RWPE1 (cell line): ENCODE measurements around the gene PARD6G.

Experiments
- CTCF ChIA-PET: fragments of 350-600 bp; sonication (Branson Sonifier 250); formaldehyde crosslinking; extraction: SDS; loops from one replicate; lab custom pipeline; 2021; lab: Yijun Ruan, JAX
- POLR2A ChIA-PET: fragments of 400-600 bp; formaldehyde crosslinking; extraction: SDS; loops from one replicate; lab custom pipeline; 2020; ENCODE audit warnings: antibody characterized with exemption; ENCODE audit not compliant: low non-redundant PET; lab: Yijun Ruan, JAX
- DNase-seq: peaks from one replicate; pipeline ENCODE4 v3.0.0; 2012; ENCODE audit warnings: low spot score
- H3K27ac ChIP-seq: fragments of 450-650 bp; 2 replicates; pipeline ENCODE4 v1.5.1; 2017
- TF ChIP-seq, protein P1 (sequence below): fragments of 450-650 bp; conservative IDR thresholded peaks from 2 replicates; pipeline ENCODE4 v1.5.1; 2017; ENCODE audit warnings: low read depth, mild to moderate bottlenecking

The PARD6G gene

DNA sequence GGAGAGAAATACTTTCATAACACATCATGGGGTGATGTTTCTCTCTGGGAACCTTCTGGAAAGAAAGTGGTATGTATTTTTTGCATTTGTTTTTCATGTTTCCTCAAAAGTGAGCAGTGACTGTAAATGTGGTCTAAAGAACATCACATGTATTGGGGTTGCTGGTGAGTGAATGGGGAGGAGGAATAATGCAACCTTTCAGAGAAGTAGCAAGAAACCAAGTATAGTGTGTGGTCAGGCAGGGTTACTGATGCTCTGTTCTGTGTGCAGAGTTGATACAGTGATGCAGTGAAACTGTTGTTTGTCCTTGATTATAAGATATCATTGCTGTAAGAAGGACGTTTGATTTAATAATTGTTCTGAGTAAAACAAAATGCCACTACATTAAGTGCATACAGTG, 114.2 kb downstream of the PARD6G start:
- POLR2A ChIA-PET: no interaction called here
- H3K27ac ChIP-seq: no peak overlapping the region
- CTCF ChIA-PET: no interaction called here
- TF ChIP-seq, protein P1, sequence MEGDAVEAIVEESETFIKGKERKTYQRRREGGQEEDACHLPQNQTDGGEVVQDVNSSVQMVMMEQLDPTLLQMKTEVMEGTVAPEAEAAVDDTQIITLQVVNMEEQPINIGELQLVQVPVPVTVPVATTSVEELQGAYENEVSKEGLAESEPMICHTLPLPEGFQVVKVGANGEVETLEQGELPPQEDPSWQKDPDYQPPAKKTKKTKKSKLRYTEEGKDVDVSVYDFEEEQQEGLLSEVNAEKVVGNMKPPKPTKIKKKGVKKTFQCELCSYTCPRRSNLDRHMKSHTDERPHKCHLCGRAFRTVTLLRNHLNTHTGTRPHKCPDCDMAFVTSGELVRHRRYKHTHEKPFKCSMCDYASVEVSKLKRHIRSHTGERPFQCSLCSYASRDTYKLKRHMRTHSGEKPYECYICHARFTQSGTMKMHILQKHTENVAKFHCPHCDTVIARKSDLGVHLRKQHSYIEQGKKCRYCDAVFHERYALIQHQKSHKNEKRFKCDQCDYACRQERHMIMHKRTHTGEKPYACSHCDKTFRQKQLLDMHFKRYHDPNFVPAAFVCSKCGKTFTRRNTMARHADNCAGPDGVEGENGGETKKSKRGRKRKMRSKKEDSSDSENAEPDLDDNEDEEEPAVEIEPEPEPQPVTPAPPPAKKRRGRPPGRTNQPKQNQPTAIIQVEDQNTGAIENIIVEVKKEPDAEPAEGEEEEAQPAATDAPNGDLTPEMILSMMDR: no peak
- DNase-seq: no peak

DNA sequence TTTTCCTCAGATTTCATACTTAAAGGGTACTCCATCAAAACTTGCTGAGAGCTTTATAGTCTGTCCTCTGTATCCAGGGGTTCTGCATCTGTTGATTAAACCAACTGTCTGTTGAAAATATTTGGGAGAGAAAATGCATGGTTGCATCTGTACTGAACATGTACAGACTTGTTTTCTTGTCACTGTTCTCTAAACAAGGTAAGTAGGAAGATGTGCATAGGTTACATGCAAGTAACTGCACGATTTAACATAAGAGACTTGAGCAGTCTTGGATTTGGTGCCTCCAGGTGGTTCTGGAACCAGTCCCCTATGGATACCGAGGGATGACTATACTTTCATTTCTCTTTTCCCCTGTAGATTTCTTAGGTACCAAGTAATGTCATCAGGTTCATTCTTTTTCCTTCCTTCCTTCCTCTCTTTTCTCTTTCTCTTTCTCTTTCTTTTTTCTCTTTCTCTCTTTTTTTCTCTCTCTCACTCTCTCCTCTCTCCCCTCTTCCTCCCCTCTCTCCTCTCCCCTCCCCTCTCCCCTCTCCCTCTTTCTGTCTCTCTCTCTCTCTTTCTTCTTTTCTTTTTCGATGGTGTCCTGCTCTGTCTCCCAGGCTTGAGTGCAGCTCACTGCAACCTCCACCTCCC, 115.0 kb downstream of the PARD6G start:
- ChIA-PET POLR2A (no interaction called here), CTCF (no interaction called here)
- peak overlapping the region; percentile 60 for H3K27ac ChIP-seq
- TF ChIP-seq, protein P1: no peak
- peak; percentile 8 for DNase-seq

DNA sequence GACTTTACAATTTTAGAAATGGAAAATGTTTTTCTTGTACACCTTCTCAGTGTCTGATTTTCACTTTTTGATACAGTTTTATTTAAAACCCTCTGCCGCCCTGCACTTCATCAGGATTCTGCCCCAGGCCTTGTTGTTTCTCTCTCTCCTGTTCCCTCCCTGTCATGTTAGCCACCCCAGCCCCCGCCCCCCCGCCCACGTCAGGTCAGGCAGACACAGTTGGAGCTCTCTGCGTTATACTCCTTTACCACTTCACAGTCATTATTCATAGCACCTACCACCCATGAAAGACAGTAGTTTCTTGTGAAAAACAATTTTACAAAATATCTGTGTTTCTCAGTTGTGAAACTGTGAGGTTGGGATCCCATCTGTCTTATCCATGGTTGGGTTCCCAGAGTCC, 116.8 kb downstream of the PARD6G start:
- H3K27ac ChIP-seq: no peak overlapping the region
- no peak for DNase-seq
- TF ChIP-seq, protein P1: no peak
- ChIA-PET CTCF (interaction anchor here (0.5 kb wide), 1 partner anchor 167 kb away, joined by 4 read pairs; no protein-coding TSS in a partner anchor), POLR2A (no interaction called here)

DNA sequence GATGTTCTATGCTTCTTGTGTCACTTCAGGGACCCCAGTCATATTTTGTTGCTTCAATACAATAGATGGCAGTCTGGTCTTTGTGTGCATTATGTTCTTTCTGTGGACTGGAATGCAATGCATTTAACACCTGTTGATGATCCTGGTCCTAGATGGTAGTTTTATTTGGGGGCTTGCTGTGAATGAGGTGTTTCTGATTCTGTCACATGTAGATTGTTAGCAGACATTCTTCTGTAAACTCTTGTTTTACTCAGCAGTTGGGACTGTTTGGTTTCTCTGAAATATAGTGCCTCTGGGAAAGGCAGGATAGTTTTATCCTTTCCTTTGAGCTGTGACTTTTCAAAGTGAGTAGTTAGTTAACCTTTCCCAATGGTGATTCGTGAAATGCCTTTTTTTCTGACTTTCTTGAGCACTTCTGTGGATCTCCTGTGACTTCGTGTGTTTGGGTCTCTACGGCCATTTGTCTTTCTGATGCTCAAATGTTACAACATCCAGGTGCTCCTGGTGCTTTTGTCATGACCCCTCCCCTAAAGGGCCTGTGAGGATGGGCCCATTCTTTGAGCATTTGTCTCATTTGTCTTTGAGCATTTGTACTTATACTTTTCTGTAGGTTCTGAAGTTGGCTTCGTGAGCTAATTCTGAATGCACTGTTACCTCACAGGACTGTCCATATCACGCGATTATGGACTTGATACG, 117.5 kb downstream of the PARD6G start:
- CTCF ChIA-PET: interaction anchor here (0.5 kb wide), 1 partner anchor 166 kb away, joined by 4 read pairs; no protein-coding TSS in a partner anchor
- TF ChIP-seq, protein P1: no peak
- H3K27ac ChIP-seq: no peak overlapping the region
- POLR2A ChIA-PET: no interaction called here
- DNase-seq: no peak

DNA sequence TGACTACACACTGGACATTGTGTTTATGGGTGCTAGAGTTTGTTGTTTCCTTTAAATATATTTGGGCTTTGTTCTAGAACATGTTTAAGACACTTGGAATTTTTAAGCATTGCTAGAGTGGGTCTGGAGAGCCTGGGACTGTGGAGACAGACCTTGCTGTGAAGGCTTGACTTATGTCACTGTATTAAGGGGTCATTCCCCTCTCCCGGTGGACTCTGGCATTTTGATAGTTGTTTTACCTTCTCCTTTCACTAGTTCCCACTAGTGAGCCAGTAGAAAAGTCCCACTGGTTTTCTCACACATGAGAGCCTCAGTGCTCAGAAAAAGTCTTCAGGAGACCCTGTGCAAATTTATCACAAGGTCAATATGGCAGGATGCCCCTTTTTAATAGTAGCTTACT, 119.7 kb downstream of the PARD6G start:
- ChIA-PET CTCF (no interaction called here), POLR2A (no interaction called here)
- H3K27ac ChIP-seq: no peak overlapping the region
- DNase-seq: no peak
- TF ChIP-seq, protein P1: no peak

DNA sequence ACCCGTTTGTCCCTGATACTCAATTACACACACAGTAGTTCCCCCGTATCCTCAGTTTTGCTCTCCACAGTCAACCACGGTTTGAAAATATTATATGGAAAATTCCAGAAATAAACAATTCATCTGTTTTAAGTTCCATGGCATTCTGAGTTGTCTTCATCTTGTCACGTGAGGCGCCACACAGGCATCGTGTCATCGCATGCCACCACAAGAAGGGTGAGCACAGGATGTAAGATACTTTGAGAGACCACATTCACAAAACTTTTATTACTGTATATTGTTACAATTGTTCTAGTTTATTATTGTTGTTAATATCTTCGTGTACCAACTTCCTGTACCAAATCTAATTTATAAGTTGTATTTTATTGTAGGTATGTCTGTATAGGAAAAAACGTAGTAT, 120.5 kb downstream of the PARD6G start:
- ChIA-PET CTCF (no interaction called here), POLR2A (no interaction called here)
- TF ChIP-seq, protein P1: no peak
- DNase-seq: no peak
- no peak overlapping the region for H3K27ac ChIP-seq
